HepG2 (cell line): ENCODE results near the gene SECTM1. TPM values are rescaled to one million over a fixed set of nuclear protein-coding genes. Genes with fewer than 3 reads are reported as not detected.
A peak's percentile ranks its signal among the peaks of the same experiment; 100 is the strongest.

Source experiments
- ATRX ChIP-seq: sonication (generic); formaldehyde crosslinking; IDR thresholded peaks from 2 replicates; pipeline ENCODE4 v1.4.0; 2020; ENCODE audit warnings: missing genetic modification reagents, borderline replicate concordance
- EP300 ChIP-seq, 3 experiments: sonication (generic) in 1 of 3; formaldehyde crosslinking in 1 of 3; IDR thresholded peaks; 2 replicates each; pipeline versions ENCODE4 v1.5.1 to v1.6.1; 2011 to 2020; ENCODE audit warnings: low read depth in 2 of 3, low read length in 2 of 3, borderline replicate concordance in 1 of 3, improper control_type of control experiment in 1 of 3, mild to moderate bottlenecking in 1 of 3, missing genetic modification reagents in 1 of 3, moderate library complexity in 1 of 3
- ERF ChIP-seq: IDR thresholded peaks from 2 replicates; pipeline ENCODE4 v1.6.1; 2018; ENCODE audit warnings: missing biosample characterization, missing genetic modification reagents
- HDAC1 ChIP-seq: sonication (generic); formaldehyde crosslinking; IDR thresholded peaks from 2 replicates; pipeline ENCODE4 v1.5.1; 2020; ENCODE audit warnings: mild to moderate bottlenecking, missing genetic modification reagents
- KDM6A ChIP-seq: IDR thresholded peaks from 2 replicates; pipeline ENCODE4 v1.6.1; 2016; ENCODE audit warnings: low read depth
- MED13 ChIP-seq: sonication (generic); formaldehyde crosslinking; IDR thresholded peaks from 2 replicates; pipeline ENCODE4 v1.5.0; 2020; ENCODE audit warnings: missing genetic modification reagents
- MIER3 ChIP-seq: IDR thresholded peaks from 2 replicates; pipeline ENCODE4 v1.6.1; 2016; ENCODE audit warnings: missing compliant biosample characterization, borderline replicate concordance
- RFXANK ChIP-seq: IDR thresholded peaks from 2 replicates; pipeline ENCODE4 v1.6.1; 2016
- TOPORS ChIP-seq: sonication (generic); formaldehyde crosslinking; IDR thresholded peaks from 2 replicates; pipeline ENCODE4 v1.8.0; 2023; ENCODE audit warnings: mild to moderate bottlenecking, missing genetic modification reagents
- U2AF1 ChIP-seq: fragments of 200-400 bp; formaldehyde crosslinking; optimal IDR thresholded peaks from 2 replicates; pipeline ENCODE3; 2017; ENCODE audit warnings: mild to moderate bottlenecking, low read depth, low read length
- ZNF253 ChIP-seq: sonication (generic); formaldehyde crosslinking; IDR thresholded peaks from 2 replicates; pipeline ENCODE4 v1.8.0; 2022; ENCODE audit warnings: mild to moderate bottlenecking, missing genetic modification reagents, borderline replicate concordance
- ZNF354B ChIP-seq: sonication (generic); formaldehyde crosslinking; IDR thresholded peaks from 2 replicates; pipeline ENCODE4 v1.8.0; 2022; ENCODE audit warnings: mild to moderate bottlenecking, missing genetic modification reagents
- ZNF468 ChIP-seq: sonication (generic); formaldehyde crosslinking; IDR thresholded peaks from 2 replicates; pipeline ENCODE4 v1.8.0; 2022; ENCODE audit warnings: mild to moderate bottlenecking, moderate library complexity, missing genetic modification reagents
- ZNF501 ChIP-seq: sonication (generic); formaldehyde crosslinking; IDR thresholded peaks from 2 replicates; pipeline ENCODE4 v1.5.1; 2020; ENCODE audit warnings: mild to moderate bottlenecking, moderate library complexity, missing genetic modification reagents
- polyA plus RNA-seq, 8 experiments: library from polyadenylated mRNA; depleted of rRNA in 3 of 8; stranded (reverse) in 7 of 8; unstranded in 1 of 8; fragments of >200 nt; fragmentation: Illumina TruSeq in 4 of 8; extraction: Trizol in 4 of 8; gene quantifications; 2 replicates each; pipeline versions ENCODE4 v1.2.1 to v1.2.3, GENCODE V29; 2011 to 2016; ENCODE audit warnings: low read depth in 4 of 8, missing spikeins in 1 of 8, mixed read lengths in 1 of 8; ENCODE audit not compliant: insufficient read depth in 1 of 8
- total RNA-seq, 5 experiments: library from RNA; depleted of rRNA; stranded (reverse); fragments of >200 nt; fragmentation: Illumina TruSeq; extraction: Trizol; gene quantifications; 2 replicates each; pipeline ENCODE4 v1.2.3, GENCODE V29; 2016; ENCODE audit warnings: low read depth in 1 of 5
- TF ChIP-seq, protein P1 (sequence below): sonication (generic); formaldehyde crosslinking; IDR thresholded peaks from 2 replicates; pipeline ENCODE4 v1.4.0; 2020; ENCODE audit warnings: mild to moderate bottlenecking, missing genetic modification reagents
- TF ChIP-seq, protein P2 (sequence below): sonication (generic); formaldehyde crosslinking; IDR thresholded peaks from 2 replicates; pipeline ENCODE4 v1.5.0; 2020; ENCODE audit warnings: mild to moderate bottlenecking, missing genetic modification reagents
- TF ChIP-seq, protein P3 (sequence below): IDR thresholded peaks from 2 replicates; pipeline ENCODE4 v1.6.1; 2016; ENCODE audit warnings: mild to moderate bottlenecking, missing biosample characterization, missing genetic modification reagents
- TF ChIP-seq, protein P4 (sequence below): sonication (generic); formaldehyde crosslinking; IDR thresholded peaks from 2 replicates; pipeline ENCODE4 v1.8.0; 2022; ENCODE audit warnings: mild to moderate bottlenecking, missing genetic modification reagents
- TF ChIP-seq, protein P5 (sequence below): sonication (generic); formaldehyde crosslinking; IDR thresholded peaks from 2 replicates; pipeline ENCODE4 v1.8.0; 2022; ENCODE audit warnings: missing genetic modification reagents, mild to moderate bottlenecking, moderate library complexity, borderline replicate concordance
- TF ChIP-seq, protein P6 (sequence below): sonication (generic); formaldehyde crosslinking; IDR thresholded peaks from 2 replicates; pipeline ENCODE4 v1.8.1; 2023; ENCODE audit warnings: mild to moderate bottlenecking, missing genetic modification reagents

Gene SECTM1
- total and polyA plus RNA-seq, 2 of the 13 experiments (the other 11 are each of a cell fraction or from before 2014, with no cell fraction given), result 3.5 to 5.3 TPM

DNA sequence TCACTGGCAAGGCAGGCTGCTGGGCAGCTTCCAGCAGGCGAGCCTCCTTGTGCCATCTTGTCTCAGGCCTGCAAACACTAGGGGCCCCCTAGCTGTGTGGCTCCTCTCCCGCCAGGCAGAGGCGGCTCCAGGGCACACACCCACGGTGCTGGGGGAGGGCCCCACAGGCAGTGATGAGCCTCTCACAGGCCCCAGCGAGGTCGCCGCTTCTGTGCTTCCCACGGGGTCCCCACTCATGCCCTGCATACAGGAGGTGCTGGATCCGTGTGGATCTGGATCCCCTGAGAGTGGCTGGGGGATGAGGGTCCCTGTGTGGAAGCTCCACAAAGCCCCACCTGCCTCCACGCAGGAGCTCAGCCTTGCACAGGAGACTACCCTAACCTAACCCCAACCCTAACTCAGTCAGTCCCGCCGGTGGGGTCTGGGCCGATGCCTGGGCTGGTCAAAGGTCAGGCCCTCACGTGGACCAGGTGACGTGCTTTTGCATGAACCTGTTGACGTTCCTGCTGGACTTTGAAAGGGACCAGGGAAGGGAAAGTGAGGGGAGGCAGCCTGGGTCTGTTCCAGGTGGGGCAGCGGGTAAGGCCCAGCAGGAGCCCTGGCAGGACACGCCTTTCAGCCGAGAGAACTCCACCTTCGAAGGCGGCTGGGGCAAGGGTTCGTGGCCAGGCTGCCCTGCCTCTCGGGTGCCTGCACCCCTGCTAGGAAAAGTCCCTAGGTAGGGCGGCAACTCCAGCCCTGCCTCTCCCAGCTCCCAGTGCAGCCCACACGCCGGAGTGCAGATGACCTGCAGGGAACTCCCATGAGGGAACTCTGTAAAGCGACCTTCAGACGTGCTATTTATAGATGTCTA lies 5.2 kb downstream of the SECTM1 start (continued):
- TF ChIP-seq, protein P1, sequence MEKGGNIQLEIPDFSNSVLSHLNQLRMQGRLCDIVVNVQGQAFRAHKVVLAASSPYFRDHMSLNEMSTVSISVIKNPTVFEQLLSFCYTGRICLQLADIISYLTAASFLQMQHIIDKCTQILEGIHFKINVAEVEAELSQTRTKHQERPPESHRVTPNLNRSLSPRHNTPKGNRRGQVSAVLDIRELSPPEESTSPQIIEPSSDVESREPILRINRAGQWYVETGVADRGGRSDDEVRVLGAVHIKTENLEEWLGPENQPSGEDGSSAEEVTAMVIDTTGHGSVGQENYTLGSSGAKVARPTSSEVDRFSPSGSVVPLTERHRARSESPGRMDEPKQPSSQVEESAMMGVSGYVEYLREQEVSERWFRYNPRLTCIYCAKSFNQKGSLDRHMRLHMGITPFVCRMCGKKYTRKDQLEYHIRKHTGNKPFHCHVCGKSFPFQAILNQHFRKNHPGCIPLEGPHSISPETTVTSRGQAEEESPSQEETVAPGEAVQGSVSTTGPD, result no peak
- TF ChIP-seq ZNF354B (CRISPR knock-in tag) (peak; percentile 93), EP300 (IDR thresholded peaks at IDR 0.05; ENCODE audit: low read depth in 2 of 2, low read length in 2 of 2) (peak in 1 of 2 experiments; percentile 87; a peak in 3 of 4 replicates), EP300 (CRISPR knock-in tag; IDR thresholded peaks at IDR 0.05; ENCODE audit: borderline replicate concordance) (peak; percentile 75), ZNF253 (CRISPR knock-in tag) (0 out of 2 replicates have a peak, but pooled peaks have one; percentile 64), RFXANK (CRISPR knock-in tag) (peak; percentile 25; the same call in 1 of the 2 replicates), ERF (CRISPR knock-in tag) (peak; percentile 98), TOPORS (CRISPR knock-in tag) (peak; percentile 96), MIER3 (CRISPR knock-in tag) (peak; percentile 90), ZNF501 (CRISPR knock-in tag) (peak; percentile 91), U2AF1 (peak; percentile 73), KDM6A (CRISPR knock-in tag) (peak; percentile 91), ATRX (CRISPR knock-in tag) (no peak), MED13 (CRISPR knock-in tag) (peak; percentile 85; the same call in 1 of the 2 replicates), ZNF468 (CRISPR knock-in tag) (0 out of 2 replicates have a peak, but pooled peaks have one; percentile 43), HDAC1 (peak; percentile 99)
- TF ChIP-seq, protein P2, sequence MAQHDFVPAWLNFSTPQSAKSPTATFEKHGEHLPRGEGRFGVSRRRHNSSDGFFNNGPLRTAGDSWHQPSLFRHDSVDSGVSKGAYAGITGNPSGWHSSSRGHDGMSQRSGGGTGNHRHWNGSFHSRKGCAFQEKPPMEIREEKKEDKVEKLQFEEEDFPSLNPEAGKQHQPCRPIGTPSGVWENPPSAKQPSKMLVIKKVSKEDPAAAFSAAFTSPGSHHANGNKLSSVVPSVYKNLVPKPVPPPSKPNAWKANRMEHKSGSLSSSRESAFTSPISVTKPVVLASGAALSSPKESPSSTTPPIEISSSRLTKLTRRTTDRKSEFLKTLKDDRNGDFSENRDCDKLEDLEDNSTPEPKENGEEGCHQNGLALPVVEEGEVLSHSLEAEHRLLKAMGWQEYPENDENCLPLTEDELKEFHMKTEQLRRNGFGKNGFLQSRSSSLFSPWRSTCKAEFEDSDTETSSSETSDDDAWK (CRISPR knock-in tag), result no peak
- TF ChIP-seq, protein P3, sequence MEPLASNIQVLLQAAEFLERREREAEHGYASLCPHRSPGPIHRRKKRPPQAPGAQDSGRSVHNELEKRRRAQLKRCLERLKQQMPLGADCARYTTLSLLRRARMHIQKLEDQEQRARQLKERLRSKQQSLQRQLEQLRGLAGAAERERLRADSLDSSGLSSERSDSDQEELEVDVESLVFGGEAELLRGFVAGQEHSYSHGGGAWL, result peak; percentile 70; the same call in 1 of the 2 replicates
- TF ChIP-seq, protein P4, sequence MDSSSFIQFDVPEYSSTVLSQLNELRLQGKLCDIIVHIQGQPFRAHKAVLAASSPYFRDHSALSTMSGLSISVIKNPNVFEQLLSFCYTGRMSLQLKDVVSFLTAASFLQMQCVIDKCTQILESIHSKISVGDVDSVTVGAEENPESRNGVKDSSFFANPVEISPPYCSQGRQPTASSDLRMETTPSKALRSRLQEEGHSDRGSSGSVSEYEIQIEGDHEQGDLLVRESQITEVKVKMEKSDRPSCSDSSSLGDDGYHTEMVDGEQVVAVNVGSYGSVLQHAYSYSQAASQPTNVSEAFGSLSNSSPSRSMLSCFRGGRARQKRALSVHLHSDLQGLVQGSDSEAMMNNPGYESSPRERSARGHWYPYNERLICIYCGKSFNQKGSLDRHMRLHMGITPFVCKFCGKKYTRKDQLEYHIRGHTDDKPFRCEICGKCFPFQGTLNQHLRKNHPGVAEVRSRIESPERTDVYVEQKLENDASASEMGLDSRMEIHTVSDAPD (CRISPR knock-in tag), result peak; percentile 98
- TF ChIP-seq, protein P5, sequence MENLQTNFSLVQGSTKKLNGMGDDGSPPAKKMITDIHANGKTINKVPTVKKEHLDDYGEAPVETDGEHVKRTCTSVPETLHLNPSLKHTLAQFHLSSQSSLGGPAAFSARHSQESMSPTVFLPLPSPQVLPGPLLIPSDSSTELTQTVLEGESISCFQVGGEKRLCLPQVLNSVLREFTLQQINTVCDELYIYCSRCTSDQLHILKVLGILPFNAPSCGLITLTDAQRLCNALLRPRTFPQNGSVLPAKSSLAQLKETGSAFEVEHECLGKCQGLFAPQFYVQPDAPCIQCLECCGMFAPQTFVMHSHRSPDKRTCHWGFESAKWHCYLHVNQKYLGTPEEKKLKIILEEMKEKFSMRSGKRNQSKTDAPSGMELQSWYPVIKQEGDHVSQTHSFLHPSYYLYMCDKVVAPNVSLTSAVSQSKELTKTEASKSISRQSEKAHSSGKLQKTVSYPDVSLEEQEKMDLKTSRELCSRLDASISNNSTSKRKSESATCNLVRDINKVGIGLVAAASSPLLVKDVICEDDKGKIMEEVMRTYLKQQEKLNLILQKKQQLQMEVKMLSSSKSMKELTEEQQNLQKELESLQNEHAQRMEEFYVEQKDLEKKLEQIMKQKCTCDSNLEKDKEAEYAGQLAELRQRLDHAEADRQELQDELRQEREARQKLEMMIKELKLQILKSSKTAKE (CRISPR knock-in tag), result peak; percentile 98
- TF ChIP-seq, protein P6, sequence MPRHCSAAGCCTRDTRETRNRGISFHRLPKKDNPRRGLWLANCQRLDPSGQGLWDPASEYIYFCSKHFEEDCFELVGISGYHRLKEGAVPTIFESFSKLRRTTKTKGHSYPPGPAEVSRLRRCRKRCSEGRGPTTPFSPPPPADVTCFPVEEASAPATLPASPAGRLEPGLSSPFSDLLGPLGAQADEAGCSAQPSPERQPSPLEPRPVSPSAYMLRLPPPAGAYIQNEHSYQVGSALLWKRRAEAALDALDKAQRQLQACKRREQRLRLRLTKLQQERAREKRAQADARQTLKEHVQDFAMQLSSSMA, result peak; percentile 92; the same call in 1 of the 2 replicates
